Heart left ventricle (tissue), 13 donors: ENCODE measurements around the gene ZNF80.

Experiments
- POLR2A ChIP-seq, 2 donors: fragments of 450-650 bp; IDR thresholded peaks; one replicate each; pipeline ENCODE4 v1.6.1; 2017; ENCODE audit warnings: antibody characterized with exemption in 2 of 2, mild to moderate bottlenecking in 2 of 2, moderate library complexity in 2 of 2
- TF ChIP-seq, protein P1 (sequence below), 12 donors: fragments of 200-600 bp; sonication (generic) in 4 of 12; IDR thresholded peaks; one replicate each; pipeline versions ENCODE4 v1.5.0 to v1.8.0; 2018 to 2022; ENCODE audit warnings: antibody characterized with exemption in 12 of 12, mild to moderate bottlenecking in 5 of 12
- donor health status: ischemic (EF 13 %, LVEDD 7.1; RV severe dilation, severe dysfunction).
- donor health status: DM: no; HTN: yes; CAD: no.
- donor health status: DM: no; HTN: no; CAD: no.
- donor health status: ischemic (EF 25% LVEDD 6.9; RV normal size, moderate dysfunction).
- donor health status: ischemic (EF 25% LVEDD 5.7; RV mildly dilated, moderate dysfunction).
- donor health status: ischemic (EF 35%, LVEDD 5.7; RV mildly dilated, moderate dysfunction).
- donor health status: nonischemic (EF 11% LVEDD 7.7; RV severe dilation, severe dysfunction).
- donor health status: DM: yes; HTN: yes; CAD: no.
- donor health status: PGD.
- donor health status: ischemic (EF 29% LVEDD 5.4; RV normal size, mild dysfunction).
- donor health status: nonischemic (EF 23%, LVEDD 6.1; RV moderate dilation, normal function).

DNA sequence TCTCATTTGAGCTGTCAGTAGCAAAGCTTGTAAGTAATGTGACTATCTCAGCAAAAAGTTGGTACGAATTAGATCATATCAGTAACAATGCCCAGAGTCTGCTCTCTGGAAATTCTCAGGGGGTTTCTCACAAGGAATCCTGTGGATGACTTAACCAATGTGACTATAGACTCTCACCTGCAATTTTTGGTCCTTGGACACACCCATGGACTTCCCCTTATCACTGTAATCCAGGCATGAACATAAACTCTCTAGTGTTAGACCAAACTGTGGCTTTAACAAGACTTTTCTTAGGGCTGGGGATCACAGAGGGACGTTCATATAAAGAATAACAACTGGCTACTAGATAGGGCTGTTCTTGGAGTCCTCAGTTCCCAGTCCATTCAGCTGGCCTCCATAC, 3.9 kb upstream of the ZNF80 start:
- TF ChIP-seq, protein P1, sequence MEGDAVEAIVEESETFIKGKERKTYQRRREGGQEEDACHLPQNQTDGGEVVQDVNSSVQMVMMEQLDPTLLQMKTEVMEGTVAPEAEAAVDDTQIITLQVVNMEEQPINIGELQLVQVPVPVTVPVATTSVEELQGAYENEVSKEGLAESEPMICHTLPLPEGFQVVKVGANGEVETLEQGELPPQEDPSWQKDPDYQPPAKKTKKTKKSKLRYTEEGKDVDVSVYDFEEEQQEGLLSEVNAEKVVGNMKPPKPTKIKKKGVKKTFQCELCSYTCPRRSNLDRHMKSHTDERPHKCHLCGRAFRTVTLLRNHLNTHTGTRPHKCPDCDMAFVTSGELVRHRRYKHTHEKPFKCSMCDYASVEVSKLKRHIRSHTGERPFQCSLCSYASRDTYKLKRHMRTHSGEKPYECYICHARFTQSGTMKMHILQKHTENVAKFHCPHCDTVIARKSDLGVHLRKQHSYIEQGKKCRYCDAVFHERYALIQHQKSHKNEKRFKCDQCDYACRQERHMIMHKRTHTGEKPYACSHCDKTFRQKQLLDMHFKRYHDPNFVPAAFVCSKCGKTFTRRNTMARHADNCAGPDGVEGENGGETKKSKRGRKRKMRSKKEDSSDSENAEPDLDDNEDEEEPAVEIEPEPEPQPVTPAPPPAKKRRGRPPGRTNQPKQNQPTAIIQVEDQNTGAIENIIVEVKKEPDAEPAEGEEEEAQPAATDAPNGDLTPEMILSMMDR (IDR thresholded peaks at IDR 0.05), result no peak
- TF ChIP-seq POLR2A (IDR thresholded peaks at IDR 0.05), result no peak
